GM19455 (cell line): Measurements from ENCODE around the gene UGT2B7.
"Not testable (repeated sequence)": the region's sequence is repeated elsewhere in the genome, so short reads cannot be mapped to it uniquely, and the experiment has no call there.

Source experiments
- ATAC-seq: cut with Tn5 transposase; IDR thresholded peaks from one replicate; pipeline ENCODE4 v1.9.1; 2021; ENCODE audit not compliant: unreplicated experiment

UGT2B7 gene

DNA sequence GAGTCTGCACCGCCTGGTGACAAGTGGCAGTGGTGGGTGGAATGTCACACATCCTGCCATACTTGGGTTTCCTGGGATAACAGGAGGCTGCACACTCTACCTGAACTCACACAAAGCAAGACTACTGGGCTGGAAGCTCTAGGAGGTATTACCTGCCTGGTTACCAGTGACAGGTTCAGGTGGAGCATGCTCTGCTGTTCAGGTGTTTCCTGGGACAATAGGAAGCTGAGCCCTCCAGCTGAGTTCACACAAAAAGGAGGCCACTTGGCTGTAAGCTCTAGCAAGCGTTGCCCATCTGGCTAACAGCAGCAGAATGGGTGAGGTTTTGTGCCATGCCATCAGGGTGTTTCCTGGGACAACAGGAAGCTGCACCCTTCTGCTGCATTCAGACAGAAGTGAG is 17.4 kb upstream of the UGT2B7 start:
- ATAC-seq = no peak

DNA sequence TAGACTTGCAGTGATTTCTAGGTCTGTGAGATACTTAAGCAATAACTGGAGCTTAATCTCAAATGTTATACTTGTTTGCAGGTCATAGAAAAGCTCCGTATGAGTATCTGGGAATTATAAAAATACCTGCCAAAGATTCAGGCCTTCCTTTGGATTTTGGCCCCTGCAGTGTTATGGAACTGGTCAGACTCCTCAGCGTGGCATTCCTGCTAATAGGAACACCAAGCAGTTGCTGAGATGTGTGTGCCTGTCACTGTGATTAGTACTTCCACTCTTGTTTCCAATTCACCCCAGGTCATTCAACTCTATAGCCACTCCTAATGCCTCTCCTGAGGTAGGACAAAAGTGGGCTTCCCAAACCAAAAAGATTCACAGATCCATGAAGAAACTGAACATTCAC is 7.8 kb upstream of the UGT2B7 start:
- ATAC-seq = no peak

DNA sequence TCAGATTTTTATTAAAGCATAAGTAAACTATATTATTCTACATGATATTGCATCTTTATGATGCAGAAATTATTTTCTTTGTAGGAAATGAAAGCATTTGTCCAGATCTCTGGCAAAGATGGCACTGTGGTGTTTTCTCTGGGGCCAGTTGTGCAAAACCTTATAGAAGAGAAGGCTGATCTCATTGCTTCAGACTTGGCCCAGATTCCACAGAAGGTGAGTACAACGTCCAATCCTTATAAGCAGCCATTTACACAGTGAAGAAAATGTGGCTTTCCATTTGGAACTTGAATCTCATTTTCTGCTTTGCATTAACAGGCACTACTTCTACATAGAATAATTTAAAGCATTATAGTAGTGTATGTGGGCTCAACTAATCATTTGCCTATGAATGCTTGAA is 6.9 kb upstream of the UGT2B7 start:
- ATAC-seq = no peak

DNA sequence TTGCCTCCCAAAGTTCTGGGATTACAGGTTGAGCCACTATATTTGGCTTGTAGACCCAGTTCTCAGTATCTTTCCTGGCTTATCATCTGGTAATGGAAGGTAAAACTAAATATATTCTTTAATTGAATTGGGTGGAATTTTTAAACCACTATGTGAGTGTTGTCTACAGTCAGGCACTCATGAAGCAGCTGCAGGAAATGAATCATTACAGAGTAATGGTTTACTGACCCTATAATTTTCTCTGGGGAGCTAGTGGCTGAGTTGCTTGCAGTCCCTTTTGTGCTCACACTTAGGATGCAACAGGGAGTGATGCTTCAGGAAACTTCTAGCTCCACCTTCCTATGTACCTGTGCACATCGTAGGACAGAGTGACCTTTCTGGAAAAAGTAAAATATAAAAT is 4.1 kb upstream of the UGT2B7 start:
- ATAC-seq = no peak

GRCh38 chr4:69092980-69093568 is 3.2 kb upstream of the UGT2B7 start:
- ATAC-seq = no peak

GRCh38 chr4:69093681-69094080 is 2.6 kb upstream of the UGT2B7 start:
- ATAC-seq = no peak

GRCh38 chr4:69095301-69095731 is 958 bp upstream of the UGT2B7 start:
- ATAC-seq = no peak

GRCh38 chr4:69096810-69097209 is 536 bp downstream of the UGT2B7 start:
- ATAC-seq = no peak

DNA sequence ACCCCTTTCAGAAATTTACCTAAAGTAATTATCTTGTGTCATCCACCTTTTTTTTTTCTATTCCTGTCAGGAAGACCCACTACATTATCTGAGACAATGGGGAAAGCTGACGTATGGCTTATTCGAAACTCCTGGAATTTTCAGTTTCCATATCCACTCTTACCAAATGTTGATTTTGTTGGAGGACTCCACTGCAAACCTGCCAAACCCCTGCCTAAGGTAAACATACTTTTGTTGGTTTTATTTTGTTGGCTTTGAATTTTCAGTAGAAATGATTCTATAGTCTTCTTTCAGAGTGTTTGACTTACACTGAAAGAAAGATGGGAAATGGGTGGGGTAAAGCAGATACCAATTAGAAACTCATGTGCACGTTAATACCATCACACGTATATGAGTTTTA is 2.2 kb downstream of the UGT2B7 start:
- no peak for ATAC-seq

- no peak for ATAC-seq
Observed at GRCh38 chr4:69099910-69100309, 3.6 kb downstream of the UGT2B7 start.

GRCh38 chr4:69102668-69103067 is 6.4 kb downstream of the UGT2B7 start:
- not testable (repeated sequence) for ATAC-seq

- no peak for ATAC-seq
Observed at GRCh38 chr4:69104719-69105275, 8.5 kb downstream of the UGT2B7 start.

DNA sequence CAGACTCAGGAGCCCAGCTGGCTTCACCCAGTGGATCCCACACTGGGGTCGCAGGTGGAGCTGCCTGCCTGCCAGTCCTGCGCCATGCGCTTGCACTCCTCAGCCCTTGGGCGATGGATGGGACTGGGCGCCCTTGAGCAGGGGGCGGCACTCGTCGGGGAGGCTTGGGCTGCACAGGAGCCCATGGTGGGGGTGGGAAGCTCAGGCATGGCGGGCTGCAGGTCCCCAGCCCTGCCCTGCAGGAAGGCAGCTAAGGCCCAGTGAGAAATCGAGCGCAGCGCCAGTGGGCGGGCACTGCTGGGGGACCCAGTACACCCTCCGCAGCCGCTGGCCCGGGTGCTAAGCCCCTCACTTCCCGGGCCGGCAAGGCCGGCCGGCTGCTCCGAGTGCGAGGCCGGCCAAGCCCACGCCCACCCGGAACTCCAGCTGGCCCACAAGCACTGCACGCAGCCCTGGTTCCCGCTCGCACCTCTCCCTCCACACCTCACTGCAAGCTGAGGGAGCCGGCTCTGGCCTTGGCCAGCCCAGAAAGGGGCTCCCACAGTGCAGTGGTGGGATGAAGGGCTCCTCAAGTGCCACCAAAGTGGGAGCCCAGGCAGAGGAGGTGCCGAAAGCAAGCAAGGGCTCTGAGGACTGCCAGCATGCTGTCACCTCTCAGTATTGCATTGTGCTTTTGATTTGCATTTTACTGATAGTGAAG is 19.0 kb downstream of the UGT2B7 start:
- not testable (repeated sequence) for ATAC-seq

DNA sequence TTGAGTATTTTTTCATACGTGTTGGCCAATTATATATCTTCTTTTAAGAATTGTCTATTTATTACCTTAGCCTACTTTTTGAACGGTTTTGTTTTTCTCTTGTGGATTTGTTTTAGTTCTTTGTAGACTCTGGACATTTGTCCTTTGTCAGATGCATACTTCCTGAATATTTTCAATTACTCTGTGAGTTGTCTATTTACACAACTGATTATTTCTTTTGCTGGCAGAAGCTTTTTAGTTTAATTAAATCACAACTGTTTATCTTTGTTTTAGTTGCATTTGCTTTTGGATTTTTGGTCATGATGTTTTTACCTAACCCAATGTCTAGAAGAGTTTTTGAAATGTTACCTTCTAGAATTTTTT is 19.6 kb downstream of the UGT2B7 start:
- no peak for ATAC-seq

DNA sequence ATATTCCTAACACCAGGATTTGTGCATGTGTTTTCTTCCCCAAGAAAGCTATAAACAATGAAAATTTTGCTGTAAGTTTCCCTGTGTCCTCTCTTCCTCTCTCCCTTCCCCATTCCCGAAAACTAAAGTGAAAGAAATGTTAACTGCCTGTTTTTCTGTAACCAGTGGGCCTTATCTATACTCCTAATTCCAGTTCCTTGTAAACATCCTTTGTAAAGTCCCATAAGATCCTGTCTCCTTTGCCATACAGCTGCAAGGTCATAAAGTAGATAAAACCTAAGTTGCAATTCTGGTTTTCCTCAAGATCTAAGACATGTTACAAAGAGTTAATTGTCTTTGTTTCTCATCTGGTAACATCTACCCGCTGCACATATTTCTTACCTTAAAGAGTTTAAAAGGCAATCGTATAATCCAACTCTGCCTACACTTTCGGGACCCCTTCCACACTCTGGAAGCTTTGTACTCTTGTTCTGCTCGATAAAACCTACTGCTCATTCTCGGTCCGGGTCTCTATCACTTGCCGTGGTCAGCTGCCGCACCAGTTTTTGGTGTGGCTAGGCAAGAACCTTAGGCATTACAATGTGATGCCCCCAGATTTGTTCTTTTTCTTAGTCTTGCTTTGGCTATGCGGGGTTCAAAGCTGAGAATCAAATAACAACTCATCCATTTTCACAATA is 20.5 kb downstream of the UGT2B7 start:
- no peak for ATAC-seq

GRCh38 chr4:69120870-69121269 is 24.6 kb downstream of the UGT2B7 start:
- ATAC-seq = no peak

DNA sequence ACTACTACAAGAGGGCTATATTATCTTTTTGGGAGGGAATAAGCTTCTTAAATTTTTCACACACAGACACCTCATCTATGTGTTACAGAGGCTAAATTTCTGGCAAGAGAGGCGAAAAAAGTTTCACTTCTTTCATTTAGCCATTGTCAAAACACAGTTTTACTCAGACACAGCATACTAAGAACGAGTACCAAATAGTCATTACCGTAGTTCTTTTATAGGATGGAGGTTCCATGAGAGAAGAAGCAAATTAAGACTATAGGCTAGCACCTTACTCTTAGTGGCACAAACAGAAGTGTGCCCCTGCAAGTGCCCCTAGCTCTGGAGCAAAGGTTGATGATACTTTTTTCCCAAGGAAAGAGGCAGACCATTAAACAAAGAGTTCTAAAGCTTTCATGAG is 26.2 kb downstream of the UGT2B7 start:
- ATAC-seq = no peak

- no peak for ATAC-seq
Observed at GRCh38 chr4:69124941-69125340, 28.7 kb downstream of the UGT2B7 start.

- ATAC-seq = no peak
Observed at GRCh38 chr4:69126024-69126423, 29.8 kb downstream of the UGT2B7 start.

- ATAC-seq = no peak
Observed at GRCh38 chr4:69133993-69134392, 37.7 kb downstream of the UGT2B7 start.

DNA sequence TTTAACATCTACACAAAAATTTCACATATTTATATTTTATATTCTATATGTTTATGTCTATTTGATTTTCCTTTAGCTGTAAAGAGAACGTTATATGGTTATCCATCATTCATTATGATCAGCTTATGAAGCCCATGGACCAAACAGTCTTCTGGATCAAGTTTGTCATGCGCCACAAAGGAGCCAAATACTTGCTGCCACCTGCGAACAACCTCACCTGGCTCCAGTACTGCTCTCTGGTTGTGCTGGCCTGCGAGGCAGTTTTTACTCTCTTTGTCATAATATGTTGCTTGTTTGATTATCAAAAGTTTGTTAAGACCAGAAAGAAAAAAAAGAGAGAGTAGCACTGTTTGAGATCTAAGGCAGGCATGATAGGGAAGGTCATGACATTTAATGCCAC is 38.2 kb downstream of the UGT2B7 start:
- no peak for ATAC-seq

DNA sequence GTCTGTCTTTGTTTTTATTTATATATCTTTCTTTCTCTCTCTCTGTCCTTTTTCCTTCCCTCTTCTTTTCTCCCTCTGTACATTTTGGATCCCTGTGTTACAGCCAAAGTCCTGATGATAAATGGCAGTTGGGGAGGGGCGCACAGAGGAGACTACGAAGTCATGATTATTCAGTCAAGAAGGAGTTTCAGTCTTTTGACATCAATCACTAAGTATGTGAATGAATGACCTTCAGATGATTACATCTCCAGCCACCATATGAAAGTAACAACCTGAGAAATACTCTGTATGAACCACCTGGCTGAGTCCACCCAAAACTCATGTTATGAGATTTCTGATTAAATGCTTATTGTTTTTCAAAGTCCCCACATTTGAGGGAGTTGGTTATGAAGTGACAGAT is 45.0 kb downstream of the UGT2B7 start:
- ATAC-seq = no peak
